Mesodermal cell (in vitro differentiated cells): Measurements from ENCODE around the gene ARPIN.
"Not testable (repeated sequence)": the region's sequence is repeated elsewhere in the genome, so short reads cannot be mapped to it uniquely, and the experiment has no call there.

Experiments
- H3K27ac ChIP-seq: 2 replicates; pipeline ENCODE4 v1.7.0; 2013; ENCODE audit warnings: mild to moderate bottlenecking, low read depth, low read length, moderate library complexity; ENCODE audit not compliant: severe bottlenecking
- H3K36me3 ChIP-seq: 2 replicates; pipeline ENCODE4 v1.7.1; 2013; ENCODE audit warnings: mild to moderate bottlenecking, low read length, moderate library complexity; ENCODE audit not compliant: control insufficient read depth, insufficient read depth
- H3K4me1 ChIP-seq: one replicate; pipeline ENCODE4 v1.7.1; 2013; ENCODE audit warnings: mild to moderate bottlenecking, low read length; ENCODE audit not compliant: insufficient read depth, control insufficient read depth, poor library complexity, severe bottlenecking
- H3K4me3 ChIP-seq: 2 replicates; pipeline ENCODE4 v1.7.0; 2013; ENCODE audit warnings: low read length, control low read depth, mild to moderate bottlenecking; ENCODE audit not compliant: insufficient read depth, poor library complexity, severe bottlenecking; ENCODE audit errors: extremely low read depth
- H3K9me3 ChIP-seq: 2 replicates; pipeline ENCODE4 v1.7.1; 2013; ENCODE audit warnings: mild to moderate bottlenecking, low read length, moderate library complexity; ENCODE audit not compliant: control insufficient read depth
- WGBS, 2 experiments: methylation state at CpG; one replicate each; pipeline ENCODE4 v1.1.5; 2013; ENCODE audit warnings: missing lambda C conversion rate in 2 of 2; ENCODE audit not compliant: insufficient coverage in 2 of 2; 5-methylcytosine and 5-hydroxymethylcytosine counted together

The ARPIN gene

GRCh38 chr15:89877083-89877425, 35.7 kb downstream of the ARPIN start:
- Histone ChIP-seq H3K4me3 (no peak overlapping the region), H3K9me3 (no peaks in the 10 kb centered on the region), H3K36me3 (peaks cover 54% of the 10 kb centered on the region), H3K4me1 (no peaks in the 10 kb centered on the region), H3K27ac (no peak overlapping the region)
- WGBS, 2 experiments: 95% methylated on average over 2 of the region's 2 CpGs; no CpG with 5 or more reads in 1 of the 2 experiments

GRCh38 chr15:89876396-89877082, 36.2 kb downstream of the ARPIN start:
- H3K9me3 ChIP-seq: no peaks in the 10 kb centered on the region
- no peak overlapping the region for H3K4me3 ChIP-seq
- H3K4me1 ChIP-seq: no peaks in the 10 kb centered on the region
- H3K36me3 ChIP-seq: peaks cover 56% of the 10 kb centered on the region
- H3K27ac ChIP-seq: no peak overlapping the region
- WGBS, 2 experiments: 92 to 96% methylated on average over 4 of the region's 4 CpGs

GRCh38 chr15:89875741-89876140, 37.0 kb downstream of the ARPIN start:
- H3K4me1 ChIP-seq: no peaks in the 10 kb centered on the region
- no peak overlapping the region for H3K4me3 ChIP-seq
- peaks cover 60% of the 10 kb centered on the region for H3K36me3 ChIP-seq
- H3K9me3 ChIP-seq: no peaks in the 10 kb centered on the region
- 96 to 97% methylated on average over 5 to 6 of the region's 6 CpGs for WGBS, 2 experiments
- H3K27ac ChIP-seq: no peak overlapping the region

GRCh38 chr15:89874926-89875564, 37.7 kb downstream of the ARPIN start:
- H3K4me3 ChIP-seq: no peak overlapping the region
- WGBS, 2 experiments: 20 to 26% methylated on average over 7 to 8 of the region's 10 CpGs
- H3K36me3 ChIP-seq: peaks cover 61% of the 10 kb centered on the region
- H3K4me1 ChIP-seq: no peaks in the 10 kb centered on the region
- no peak overlapping the region for H3K27ac ChIP-seq
- no peaks in the 10 kb centered on the region for H3K9me3 ChIP-seq

GRCh38 chr15:89870688-89871288, 42.0 kb downstream of the ARPIN start:
- 83 to 90% methylated on average over 2 of the region's 4 CpGs for WGBS, 2 experiments
- H3K36me3 ChIP-seq: peaks cover 56% of the 10 kb centered on the region
- H3K4me1 ChIP-seq: no peaks in the 10 kb centered on the region
- no peak overlapping the region for H3K27ac ChIP-seq
- H3K9me3 ChIP-seq: no peaks in the 10 kb centered on the region
- no peak overlapping the region for H3K4me3 ChIP-seq

GRCh38 chr15:89870006-89870405, 42.7 kb downstream of the ARPIN start:
- Histone ChIP-seq H3K27ac (no peak overlapping the region), H3K4me3 (no peak overlapping the region), H3K4me1 (no peaks in the 10 kb centered on the region), H3K36me3 (peaks cover 56% of the 10 kb centered on the region), H3K9me3 (no peaks in the 10 kb centered on the region)
- WGBS, 2 experiments: no CpG with 5 or more reads among the region's 5 CpGs

GRCh38 chr15:89869490-89869889, 43.3 kb downstream of the ARPIN start:
- not testable (repeated sequence) for H3K4me1 ChIP-seq, H3K9me3 ChIP-seq, H3K4me3 ChIP-seq, H3K27ac ChIP-seq
- WGBS, 2 experiments: 95 to 99% methylated on average over 8 to 9 of the region's 9 CpGs
- peaks cover 60% of the 10 kb centered on the region for H3K36me3 ChIP-seq

- 60 to 100% methylated on average over 1 of the region's 3 CpGs for WGBS, 2 experiments
- H3K36me3 ChIP-seq: peaks cover 67% of the 10 kb centered on the region
- no peak overlapping the region for H3K27ac ChIP-seq
- no peak overlapping the region for H3K4me3 ChIP-seq
- H3K9me3 ChIP-seq: no peaks in the 10 kb centered on the region
- no peaks in the 10 kb centered on the region for H3K4me1 ChIP-seq
Observed at GRCh38 chr15:89864958-89865739, 47.6 kb downstream of the ARPIN start.

- H3K4me1 ChIP-seq: no peaks in the 10 kb centered on the region
- peaks cover 70% of the 10 kb centered on the region for H3K36me3 ChIP-seq
- H3K27ac ChIP-seq: no peak overlapping the region
- H3K4me3 ChIP-seq: no peak overlapping the region
- H3K9me3 ChIP-seq: no peaks in the 10 kb centered on the region
Observed at GRCh38 chr15:89863918-89864317, 48.8 kb downstream of the ARPIN start.

- no peaks in the 10 kb centered on the region for H3K4me1 ChIP-seq
- H3K36me3 ChIP-seq: peaks cover 78% of the 10 kb centered on the region
- no peak overlapping the region for H3K4me3 ChIP-seq
- H3K27ac ChIP-seq: no peak overlapping the region
- WGBS, 2 experiments: 89 to 100% methylated on average over 1 to 2 of the region's 2 CpGs
- no peaks in the 10 kb centered on the region for H3K9me3 ChIP-seq
Observed at GRCh38 chr15:89860891-89861290, 51.9 kb downstream of the ARPIN start.
